Hematopoietic multipotent progenitor cell treated with erythropoietin and hydrocortisone succinate and interleukin-3 and kit ligand, for 17 days (in vitro differentiated cells): ENCODE results near the gene GPS2.

Experiments
- DNase-seq: peaks from one replicate; pipeline ENCODE4 v3.0.0-alpha.2; 2015; ENCODE audit warnings: low spot score

The GPS2 gene

DNA sequence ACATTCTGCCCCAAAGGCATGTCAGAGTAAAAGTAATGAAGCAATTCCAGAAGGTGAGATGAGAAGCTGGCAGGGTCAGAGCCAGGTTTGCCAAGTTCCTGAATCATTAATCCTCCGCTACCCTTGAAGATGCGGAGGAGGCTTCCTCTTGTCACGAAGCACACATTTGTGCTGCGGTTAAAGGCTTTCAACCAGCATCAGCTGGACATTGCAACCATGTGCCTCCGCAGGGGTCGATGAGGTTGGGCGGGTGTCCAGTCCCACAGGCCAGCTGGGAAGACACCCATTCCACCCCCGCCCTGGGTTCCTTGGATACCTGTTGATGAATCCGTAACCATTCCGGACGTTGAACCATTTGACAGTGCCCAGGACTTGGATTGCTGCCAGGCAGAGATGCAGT is 22.0 kb downstream of the GPS2 start:
- no peak for DNase-seq

DNA sequence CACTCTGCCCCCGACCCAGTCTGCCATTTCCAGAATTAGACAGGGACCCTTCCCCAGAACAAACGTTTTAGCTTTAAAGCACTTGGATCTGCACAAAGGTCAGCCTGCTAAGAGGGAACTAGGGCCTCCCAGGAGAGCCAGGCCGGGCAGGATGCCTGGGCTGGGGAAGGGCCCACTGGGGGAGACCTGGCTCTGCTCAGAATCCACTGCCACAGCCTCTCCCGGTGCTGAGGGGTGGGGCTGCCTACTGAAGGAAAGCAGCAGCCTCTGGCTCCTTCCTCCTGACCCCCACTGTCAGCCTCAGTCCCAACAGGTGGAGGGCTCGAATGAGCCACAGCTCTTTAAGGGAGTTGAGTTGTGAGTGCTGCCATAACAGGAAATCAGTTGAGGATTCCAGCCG is 22.4 kb downstream of the GPS2 start:
- DNase-seq = no peak

DNA sequence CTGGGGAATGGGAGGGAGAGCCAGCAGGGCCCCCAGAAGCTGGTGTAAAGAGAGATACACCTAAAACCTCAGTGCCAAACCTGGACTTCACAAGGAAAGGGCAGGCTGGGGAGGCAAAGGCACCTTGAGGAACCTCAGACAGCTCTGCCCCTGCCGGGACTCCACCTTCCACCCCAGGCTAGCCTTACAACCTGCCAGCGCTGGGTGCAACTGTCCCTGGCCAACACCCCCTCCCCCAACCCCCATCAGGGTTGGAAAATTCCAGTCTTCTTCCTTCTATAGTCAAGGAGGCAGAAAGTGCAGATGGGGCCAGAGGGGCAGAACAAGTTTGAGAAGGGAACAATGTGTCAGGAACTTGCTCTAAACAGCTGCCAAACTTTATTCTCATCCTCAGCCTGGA is 23.0 kb downstream of the GPS2 start:
- DNase-seq = no peak

DNA sequence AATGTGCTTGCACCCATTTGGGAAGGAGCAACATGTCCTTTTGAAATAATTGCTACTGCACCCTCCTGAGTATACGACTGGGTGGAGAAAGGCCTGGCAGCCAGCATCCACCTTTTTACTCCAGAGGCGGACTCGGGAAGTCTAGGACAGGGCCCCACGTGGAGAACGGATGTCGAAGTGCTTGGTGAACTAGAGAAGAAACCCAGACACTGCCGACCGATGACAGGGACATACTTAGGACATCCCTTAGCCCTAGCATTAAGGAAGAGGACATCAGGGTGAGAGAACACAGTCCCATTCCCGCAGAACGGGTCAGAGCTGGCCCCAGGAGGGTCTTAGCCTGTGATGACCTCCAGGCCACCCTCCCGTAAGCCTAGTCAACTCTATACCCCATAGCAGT is 24.5 kb downstream of the GPS2 start:
- no peak for DNase-seq

DNA sequence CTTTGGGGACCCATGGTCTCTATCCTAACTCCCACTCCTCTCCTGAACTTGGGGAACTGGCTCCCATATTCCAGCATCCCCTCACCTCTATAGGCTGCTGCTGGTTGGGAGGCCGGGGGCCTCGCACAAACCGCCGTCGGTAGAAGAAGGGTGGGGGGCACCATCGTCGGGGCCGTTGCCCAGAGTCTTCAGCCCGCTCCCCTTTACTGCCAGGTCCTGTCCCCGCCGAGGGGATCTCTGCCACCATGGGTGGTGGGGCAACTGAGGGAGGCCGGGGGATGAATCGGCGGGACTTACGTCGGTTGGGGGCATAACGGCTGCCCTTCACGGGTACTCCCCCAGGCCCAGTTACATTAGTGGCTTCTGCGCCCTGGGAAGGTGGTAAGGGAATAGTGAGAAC is 25.0 kb downstream of the GPS2 start:
- DNase-seq = no peak

- no peak for DNase-seq
Observed at GRCh38 chr17:7289256-7290032, 25.7 kb downstream of the GPS2 start.

- DNase-seq = no peak
Observed at GRCh38 chr17:7285679-7286078, 29.5 kb downstream of the GPS2 start.

GRCh38 chr17:7284911-7285310 is 30.2 kb downstream of the GPS2 start:
- no peak for DNase-seq

DNA sequence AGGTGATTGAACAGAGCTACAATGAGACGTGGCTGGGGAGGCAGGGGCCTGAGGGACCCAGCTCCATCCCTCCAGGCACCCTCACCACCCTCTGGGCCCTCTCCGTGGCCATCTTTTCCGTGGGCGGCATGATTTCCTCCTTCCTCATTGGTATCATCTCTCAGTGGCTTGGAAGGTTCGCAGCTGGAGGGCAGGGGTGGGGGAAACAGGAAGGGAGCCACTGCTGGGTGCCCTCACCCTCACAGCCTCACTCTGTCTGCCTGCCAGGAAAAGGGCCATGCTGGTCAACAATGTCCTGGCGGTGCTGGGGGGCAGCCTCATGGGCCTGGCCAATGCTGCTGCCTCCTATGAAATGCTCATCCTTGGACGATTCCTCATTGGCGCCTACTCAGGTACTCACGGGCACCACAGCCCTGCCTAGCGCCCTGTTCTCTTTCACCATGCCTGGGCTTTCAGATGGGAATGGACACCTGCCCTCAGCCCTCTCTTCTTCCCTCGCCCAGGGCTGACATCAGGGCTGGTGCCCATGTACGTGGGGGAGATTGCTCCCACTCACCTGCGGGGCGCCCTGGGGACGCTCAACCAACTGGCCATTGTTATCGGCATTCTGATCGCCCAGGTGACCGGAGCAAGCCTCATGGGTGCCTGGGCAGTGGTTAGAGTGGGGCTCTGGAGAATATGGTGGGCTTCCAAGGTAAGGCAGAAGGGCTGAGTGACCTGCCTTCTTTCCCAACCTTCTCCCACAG is 31.5 kb downstream of the GPS2 start:
- DNase-seq = no peak

- DNase-seq = peak; percentile 90
Observed at GRCh38 chr17:7282752-7283321, 32.3 kb downstream of the GPS2 start.

- DNase-seq = peak; percentile 60
Observed at GRCh38 chr17:7281953-7282751, 33.0 kb downstream of the GPS2 start.

DNA sequence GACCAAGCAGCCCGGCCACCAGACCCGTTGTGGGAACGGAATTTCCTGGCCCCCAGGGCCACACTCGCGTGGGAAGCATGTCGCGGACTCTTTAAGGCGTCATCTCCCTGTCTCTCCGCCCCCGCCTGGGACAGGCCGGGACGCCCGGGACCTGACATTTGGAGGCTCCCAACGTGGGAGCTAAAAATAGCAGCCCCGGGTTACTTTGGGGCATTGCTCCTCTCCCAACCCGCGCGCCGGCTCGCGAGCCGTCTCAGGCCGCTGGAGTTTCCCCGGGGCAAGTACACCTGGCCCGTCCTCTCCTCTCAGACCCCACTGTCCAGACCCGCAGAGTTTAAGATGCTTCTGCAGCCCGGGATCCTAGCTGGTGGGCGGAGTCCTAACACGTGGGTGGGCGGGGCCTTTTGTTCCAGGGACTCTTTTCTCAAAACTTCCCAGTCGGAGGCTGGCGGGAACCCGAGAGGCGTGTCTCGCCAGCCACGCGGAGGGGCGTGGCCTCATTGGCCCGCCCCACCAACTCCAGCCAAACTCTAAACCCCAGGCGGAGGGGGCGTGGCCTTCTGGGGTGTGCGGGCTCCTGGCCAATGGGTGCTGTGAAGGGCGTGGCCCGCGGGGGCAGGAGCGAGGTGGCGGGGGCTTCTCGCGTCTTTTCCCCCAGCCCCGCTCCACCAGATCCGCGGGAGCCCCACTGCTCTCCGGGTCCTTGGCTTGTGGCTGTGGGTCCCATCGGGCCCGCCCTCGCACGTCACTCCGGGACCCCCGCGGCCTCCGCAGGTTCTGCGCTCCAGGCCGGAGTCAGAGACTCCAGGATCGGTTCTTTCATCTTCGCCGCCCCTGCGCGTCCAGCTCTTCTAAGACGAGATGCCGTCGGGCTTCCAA is 33.8 kb downstream of the GPS2 start, which contains the start of gene SLC2A4:
SLC2A4 (plus strand) TSS at position 645 of the 879 bp plus-strand sequence; CDS start at position 862, 217 bp downstream.
- DNase-seq = peak; percentile 99

- peak; percentile 89 for DNase-seq
Observed at GRCh38 chr17:7280519-7281073, 34.6 kb downstream of the GPS2 start.

GRCh38 chr17:7279448-7279847 is 35.7 kb downstream of the GPS2 start:
- DNase-seq = no peak

DNA sequence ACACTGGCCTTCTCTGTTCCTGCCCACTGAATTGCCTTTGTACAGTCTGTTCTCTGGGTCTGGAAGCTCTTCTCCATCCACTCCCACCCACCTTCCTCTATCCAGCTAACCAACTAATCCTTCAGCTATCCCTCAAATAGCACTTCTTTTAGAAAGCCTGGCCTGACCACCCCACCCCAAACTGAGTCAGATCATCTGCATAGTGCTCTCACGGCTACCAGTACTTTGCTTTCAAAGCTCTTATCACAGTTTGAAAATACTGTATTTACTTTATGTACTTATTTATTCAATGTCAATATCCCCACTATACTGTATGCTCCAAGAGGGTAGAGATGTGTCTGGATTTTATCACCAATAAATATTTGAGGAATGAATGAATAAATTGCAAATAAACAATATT is 48.4 kb downstream of the GPS2 start:
- no peak for DNase-seq

DNA sequence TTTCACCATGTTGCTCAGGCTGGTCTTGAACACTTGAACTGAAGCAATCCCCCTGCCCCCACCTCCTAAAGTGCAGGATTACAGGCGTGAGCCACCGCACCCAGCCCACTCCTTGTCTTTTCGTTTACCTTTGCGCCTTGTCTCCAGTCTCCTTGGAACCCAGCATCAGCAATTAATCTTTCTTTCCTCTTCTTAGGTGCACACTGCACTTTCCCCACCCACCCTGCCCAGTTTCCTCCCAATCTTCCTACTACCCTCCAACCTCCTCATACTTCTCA is 51.4 kb downstream of the GPS2 start:
- no peak for DNase-seq

DNA sequence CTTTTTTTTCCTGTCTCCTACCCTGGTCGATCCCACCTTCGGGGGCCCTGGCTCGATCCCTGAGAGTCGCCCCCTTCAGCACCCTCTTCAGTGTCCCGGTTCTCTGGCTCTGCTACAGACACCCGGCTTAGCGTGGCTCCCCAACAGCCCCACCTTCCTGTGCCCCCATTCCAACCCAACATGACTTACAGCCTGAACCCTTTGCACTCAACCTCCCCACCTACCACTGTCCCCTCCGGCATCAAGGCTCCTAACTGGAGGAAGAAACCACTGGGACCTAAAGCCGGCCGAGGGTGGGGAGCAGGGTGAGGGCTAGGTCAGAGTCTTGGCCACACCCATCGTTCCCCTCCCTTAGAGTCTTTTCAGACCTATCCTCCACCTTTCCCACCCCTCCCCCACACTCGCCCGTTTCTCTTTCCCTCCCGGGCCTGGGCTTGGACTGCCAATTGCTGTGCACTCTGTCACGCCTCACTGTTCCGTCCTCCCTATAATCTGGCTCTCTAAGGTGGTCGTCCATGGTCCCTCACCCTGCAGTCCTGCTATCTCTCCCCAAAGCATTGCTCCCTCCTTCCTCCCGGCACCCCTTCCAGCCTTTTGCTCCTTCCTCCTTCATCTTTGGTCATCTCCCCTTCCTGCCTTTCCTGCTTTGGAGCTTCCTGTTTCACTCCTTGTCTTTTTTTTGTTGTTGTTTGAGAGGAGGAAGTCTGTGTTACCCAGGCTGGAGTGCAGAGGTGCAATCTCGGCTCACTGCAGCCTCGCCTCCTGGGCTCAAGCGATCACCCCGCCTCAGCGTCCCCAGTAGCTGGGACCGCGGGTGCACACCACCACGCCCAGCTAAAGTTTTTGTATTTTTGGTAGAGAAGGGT is 52.0 kb downstream of the GPS2 start:
- no peak for DNase-seq
